Mammary epithelial cell (primary cell): ENCODE measurements around the gene PDZD8.

Source experiments
- CTCF ChIP-seq, 2 donors: IDR thresholded peaks in 1 of 2; conservative IDR thresholded peaks in 1 of 2; 2 replicates each; pipeline ENCODE4 v1.5.1; 2011 to 2012; ENCODE audit warnings: inconsistent platforms in 2 of 2, low read length in 2 of 2, mild to moderate bottlenecking in 2 of 2, control low read depth in 1 of 2, low read depth in 1 of 2; ENCODE audit not compliant: insufficient read depth in 1 of 2; ENCODE audit errors: extremely low read depth in 1 of 2
- EZH2 ChIP-seq: IDR thresholded peaks from 2 replicates; pipeline ENCODE4 v1.6.1; 2012; ENCODE audit warnings: low read length, inconsistent platforms, borderline replicate concordance

- no peak for TF ChIP-seq CTCF (conservative IDR thresholded peaks at IDR 0.05 in 1 of 2, IDR thresholded peaks at IDR 0.05 in 1 of 2; ENCODE audit: extremely low read depth in 1 of 2, insufficient read depth in 1 of 2, low read depth in 1 of 2, low read length in 2 of 2)
- TF ChIP-seq EZH2 = no peak
These were observed at the start of gene PDZD8 for GRCh38 chr10:117375360-117376178.
